Activated T-helper 17 cell treated with anti-CD3 and anti-CD28 coated beads, Interleukin-2, amount 50 U/mL, for 72 hours (primary cell): ENCODE data around the gene CPB2. TPM values are rescaled to one million over a fixed set of nuclear protein-coding genes. Genes with fewer than 3 reads are reported as not detected.

ENCODE experiments used
- ATAC-seq: fragments of 150-1000 bp; cut with Tn5 transposase; replicated peaks from 2 replicates; pipeline ENCODE4 v1.10.0; 2021; ENCODE audit warnings: mild to moderate bottlenecking, moderate library complexity
- H3K27ac Mint-ChIP-seq: one replicate; pipeline ENCODE4 v1.8.0; 2022; ENCODE audit warnings: mixed read lengths
- H3K27me3 Mint-ChIP-seq: one replicate; pipeline ENCODE4 v1.8.0; 2022; ENCODE audit warnings: mixed read lengths
- H3K36me3 Mint-ChIP-seq: one replicate; pipeline ENCODE4 v1.8.0; 2022; ENCODE audit warnings: low read depth, mild to moderate bottlenecking, mixed read lengths
- H3K4me1 Mint-ChIP-seq: one replicate; pipeline ENCODE4 v1.8.0; 2022; ENCODE audit warnings: mixed read lengths
- H3K4me3 Mint-ChIP-seq: one replicate; pipeline ENCODE4 v1.8.0; 2022; ENCODE audit warnings: mild to moderate bottlenecking, mixed read lengths
- H3K9me3 Mint-ChIP-seq: one replicate; pipeline ENCODE4 v1.8.0; 2022; ENCODE audit warnings: mixed read lengths
- total RNA-seq, 2 donors: library from RNA; stranded (reverse); gene quantifications; one replicate each; pipeline ENCODE4 v1.2.3, GENCODE V29; 2022

CPB2 gene, protein sequence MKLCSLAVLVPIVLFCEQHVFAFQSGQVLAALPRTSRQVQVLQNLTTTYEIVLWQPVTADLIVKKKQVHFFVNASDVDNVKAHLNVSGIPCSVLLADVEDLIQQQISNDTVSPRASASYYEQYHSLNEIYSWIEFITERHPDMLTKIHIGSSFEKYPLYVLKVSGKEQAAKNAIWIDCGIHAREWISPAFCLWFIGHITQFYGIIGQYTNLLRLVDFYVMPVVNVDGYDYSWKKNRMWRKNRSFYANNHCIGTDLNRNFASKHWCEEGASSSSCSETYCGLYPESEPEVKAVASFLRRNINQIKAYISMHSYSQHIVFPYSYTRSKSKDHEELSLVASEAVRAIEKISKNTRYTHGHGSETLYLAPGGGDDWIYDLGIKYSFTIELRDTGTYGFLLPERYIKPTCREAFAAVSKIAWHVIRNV
- total RNA-seq = not detected

GRCh38 chr13:46104868-46105267, at the start of gene CPB2:
CPB2 (minus strand) TSS chr13:46105033; CDS start chr13:46105009, 24 bp downstream.
- Mint-ChIP-seq H3K27ac (no peak within 1 kb of the TSS), H3K9me3 (no peaks in the 10 kb centered on the region), H3K36me3 (no peaks in the 10 kb centered on the region), H3K4me1 (peaks cover 7% of the 10 kb centered on the region), H3K4me3 (no peak within 1 kb of the TSS), H3K27me3 (peaks cover 7% of the 10 kb centered on the region)
- no peak for ATAC-seq

- Mint-ChIP-seq H3K9me3 (no peaks in the 10 kb centered on the region), H3K4me1 (peaks cover 52% of the 10 kb centered on the region), H3K27me3 (no peaks in the 10 kb centered on the region), H3K36me3 (peaks cover 100% of the 10 kb centered on the region), H3K4me3 (no peak overlapping the region), H3K27ac (peak overlapping the region; percentile 91)
- no peak for ATAC-seq
These were observed 49.4 kb upstream of the CPB2 start for GRCh38 chr13:46154136-46154801.

DNA sequence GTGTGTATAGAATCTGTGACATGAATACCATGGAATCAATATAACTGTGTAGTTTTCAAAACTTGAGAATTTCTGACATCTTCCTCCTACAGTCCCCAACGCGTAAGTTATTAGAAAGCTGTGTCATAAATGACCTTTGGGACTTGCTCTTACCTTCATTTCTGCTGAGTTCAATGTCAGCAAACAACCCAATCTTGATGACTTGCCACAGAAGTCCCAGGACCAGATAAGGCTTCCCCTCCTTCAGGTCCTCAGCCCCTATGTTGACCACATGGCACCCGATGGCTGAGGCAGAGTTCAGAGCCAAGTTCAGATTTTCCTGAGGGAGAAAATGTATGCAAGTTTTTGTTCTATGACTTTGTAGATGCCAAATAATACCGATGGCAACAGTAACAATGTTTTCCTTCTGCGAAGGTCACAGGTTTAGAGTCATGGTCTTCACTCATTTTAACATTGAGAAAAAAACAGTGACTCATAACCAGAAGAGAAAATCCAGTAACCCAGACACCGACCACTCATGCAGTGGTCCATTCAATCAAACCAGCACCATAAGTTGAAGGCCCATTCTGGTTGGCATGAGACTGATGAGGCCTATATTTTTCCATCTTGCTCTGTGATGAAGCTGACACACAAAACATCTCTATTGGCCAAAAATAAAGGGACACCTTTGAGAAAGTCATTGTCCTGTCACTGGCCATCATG, 47.9 kb upstream of the CPB2 start:
- ATAC-seq = peak; percentile 51

DNA sequence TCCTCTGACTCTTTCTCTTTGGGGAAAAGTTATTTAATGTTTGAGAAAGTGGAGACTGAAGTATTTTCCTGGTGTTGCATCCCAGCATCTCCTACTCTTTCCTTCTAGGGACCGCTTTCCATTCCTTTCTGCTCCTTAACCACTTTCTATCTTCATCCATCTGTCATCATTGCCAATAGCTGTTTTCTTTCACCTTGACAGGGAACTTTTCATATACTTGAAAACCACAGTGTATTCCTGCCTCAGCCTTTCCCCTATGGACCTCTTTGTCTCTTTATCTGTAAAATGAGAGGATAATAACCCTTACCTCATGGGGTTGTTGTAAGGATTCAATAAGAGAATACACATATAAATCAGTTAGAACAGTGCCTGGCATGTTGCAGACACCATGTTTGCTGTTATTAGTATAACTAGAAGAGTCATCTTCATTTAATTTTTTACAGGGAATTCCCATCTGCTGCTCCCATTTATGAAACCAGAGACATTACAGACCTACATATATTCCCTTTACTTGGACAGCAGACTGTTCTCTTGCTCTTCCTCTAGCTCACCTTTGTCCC, 45.4 kb upstream of the CPB2 start:
- Mint-ChIP-seq H3K4me1 (peaks cover 48% of the 10 kb centered on the region), H3K9me3 (no peaks in the 10 kb centered on the region), H3K27ac (peak overlapping the region; percentile 86), H3K4me3 (peak overlapping the region; percentile 31), H3K36me3 (peaks cover 100% of the 10 kb centered on the region), H3K27me3 (no peaks in the 10 kb centered on the region)
- ATAC-seq = peak; percentile 17

More for the DNA sequence above, 47.9 kb upstream of the CPB2 start:
- peak overlapping the region; percentile 91 for H3K27ac Mint-ChIP-seq
- peaks cover 100% of the 10 kb centered on the region for H3K36me3 Mint-ChIP-seq
- H3K9me3 Mint-ChIP-seq = no peaks in the 10 kb centered on the region
- peaks cover 46% of the 10 kb centered on the region for H3K4me1 Mint-ChIP-seq
- no peaks in the 10 kb centered on the region for H3K27me3 Mint-ChIP-seq
- peak overlapping the region; percentile 30 for H3K4me3 Mint-ChIP-seq

- H3K27me3 Mint-ChIP-seq = no peaks in the 10 kb centered on the region
- H3K36me3 Mint-ChIP-seq = peaks cover 100% of the 10 kb centered on the region
- H3K4me1 Mint-ChIP-seq = peaks cover 52% of the 10 kb centered on the region
- H3K4me3 Mint-ChIP-seq = peak overlapping the region; percentile 31
- no peaks in the 10 kb centered on the region for H3K9me3 Mint-ChIP-seq
- ATAC-seq = peak; percentile 92
- peak overlapping the region; percentile 86 for H3K27ac Mint-ChIP-seq
These were observed 44.7 kb upstream of the CPB2 start for GRCh38 chr13:46149272-46150133.

DNA sequence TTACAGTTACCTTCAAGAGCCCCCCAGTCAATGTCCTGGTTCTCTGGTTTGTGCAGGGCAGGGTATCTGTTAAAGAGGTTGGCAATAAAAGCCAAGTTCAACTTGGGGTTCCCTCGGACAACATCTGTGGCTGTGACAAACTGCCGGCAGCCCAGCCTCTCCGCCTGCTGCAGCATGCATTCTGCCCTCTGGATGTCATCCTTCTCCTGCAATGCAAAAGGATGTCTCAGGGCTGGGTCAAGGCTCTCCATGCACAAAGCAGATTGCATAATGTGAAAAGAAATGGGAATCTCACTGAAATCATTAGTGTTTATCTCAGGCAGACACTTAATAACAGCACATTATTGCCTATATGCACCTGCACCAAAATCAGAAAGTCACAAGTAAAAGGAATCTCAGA, 42.1 kb upstream of the CPB2 start:
- H3K4me1 Mint-ChIP-seq = peaks cover 29% of the 10 kb centered on the region
- no peak overlapping the region for H3K4me3 Mint-ChIP-seq
- H3K36me3 Mint-ChIP-seq = peaks cover 100% of the 10 kb centered on the region
- H3K27me3 Mint-ChIP-seq = no peaks in the 10 kb centered on the region
- H3K9me3 Mint-ChIP-seq = no peaks in the 10 kb centered on the region
- no peak for ATAC-seq
- H3K27ac Mint-ChIP-seq = no peak overlapping the region

DNA sequence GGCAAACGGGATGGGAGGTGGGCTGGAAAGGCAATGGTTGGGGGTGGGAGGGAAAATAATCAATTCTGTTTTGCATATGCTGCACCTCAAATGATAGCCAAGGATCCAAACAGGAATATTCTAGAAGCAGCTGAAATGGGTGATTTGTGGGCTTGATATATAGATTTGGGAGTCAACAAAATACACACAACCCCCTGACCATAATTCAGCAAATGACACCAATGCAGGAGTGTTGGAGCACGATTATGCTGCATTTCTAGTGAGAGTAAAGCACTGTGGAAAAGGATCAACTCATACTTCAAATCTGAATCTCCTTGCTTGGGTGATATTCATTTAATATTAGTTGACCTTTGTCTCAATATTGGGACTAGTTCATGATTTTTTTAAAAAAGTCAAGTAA, 41.1 kb upstream of the CPB2 start:
- no peaks in the 10 kb centered on the region for H3K9me3 Mint-ChIP-seq
- H3K36me3 Mint-ChIP-seq = peaks cover 100% of the 10 kb centered on the region
- H3K27me3 Mint-ChIP-seq = no peaks in the 10 kb centered on the region
- no peak for ATAC-seq
- peaks cover 28% of the 10 kb centered on the region for H3K4me1 Mint-ChIP-seq
- H3K4me3 Mint-ChIP-seq = no peak overlapping the region
- no peak overlapping the region for H3K27ac Mint-ChIP-seq

- ATAC-seq = no peak
- no peak overlapping the region for H3K4me3 Mint-ChIP-seq
- H3K27ac Mint-ChIP-seq = peak overlapping the region; percentile 64
- no peaks in the 10 kb centered on the region for H3K27me3 Mint-ChIP-seq
- peaks cover 100% of the 10 kb centered on the region for H3K36me3 Mint-ChIP-seq
- H3K9me3 Mint-ChIP-seq = no peaks in the 10 kb centered on the region
- peaks cover 24% of the 10 kb centered on the region for H3K4me1 Mint-ChIP-seq
These were observed 40.3 kb upstream of the CPB2 start for GRCh38 chr13:46145135-46145534.

- Mint-ChIP-seq H3K27ac (peak overlapping the region; percentile 50), H3K27me3 (no peaks in the 10 kb centered on the region), H3K36me3 (peaks cover 100% of the 10 kb centered on the region), H3K4me3 (no peak overlapping the region), H3K9me3 (no peaks in the 10 kb centered on the region), H3K4me1 (peaks cover 14% of the 10 kb centered on the region)
- ATAC-seq = no peak
These were observed 38.4 kb upstream of the CPB2 start for GRCh38 chr13:46143184-46143701.

- H3K9me3 Mint-ChIP-seq = no peaks in the 10 kb centered on the region
- H3K27me3 Mint-ChIP-seq = no peaks in the 10 kb centered on the region
- peak overlapping the region; percentile 50 for H3K27ac Mint-ChIP-seq
- peaks cover 100% of the 10 kb centered on the region for H3K36me3 Mint-ChIP-seq
- no peak overlapping the region for H3K4me3 Mint-ChIP-seq
- H3K4me1 Mint-ChIP-seq = peaks cover 18% of the 10 kb centered on the region
- no peak for ATAC-seq
These were observed 37.9 kb upstream of the CPB2 start for GRCh38 chr13:46142776-46143175.

GRCh38 chr13:46140044-46140443, 35.2 kb upstream of the CPB2 start:
- peaks cover 100% of the 10 kb centered on the region for H3K36me3 Mint-ChIP-seq

GRCh38 chr13:46137627-46138317, 32.9 kb upstream of the CPB2 start:
- H3K4me1 Mint-ChIP-seq = peaks cover 14% of the 10 kb centered on the region
- H3K27me3 Mint-ChIP-seq = no peaks in the 10 kb centered on the region
- H3K4me3 Mint-ChIP-seq = no peak overlapping the region
- H3K9me3 Mint-ChIP-seq = no peaks in the 10 kb centered on the region
- peak overlapping the region; percentile 78 for H3K27ac Mint-ChIP-seq
- no peak for ATAC-seq
- H3K36me3 Mint-ChIP-seq = peaks cover 100% of the 10 kb centered on the region

More at GRCh38 chr13:46140044-46140443, 35.2 kb upstream of the CPB2 start:
- no peak for ATAC-seq
- Mint-ChIP-seq H3K9me3 (no peaks in the 10 kb centered on the region), H3K27ac (peak overlapping the region; percentile 83), H3K4me3 (peak overlapping the region; percentile 21), H3K27me3 (no peaks in the 10 kb centered on the region), H3K4me1 (peaks cover 19% of the 10 kb centered on the region)

DNA sequence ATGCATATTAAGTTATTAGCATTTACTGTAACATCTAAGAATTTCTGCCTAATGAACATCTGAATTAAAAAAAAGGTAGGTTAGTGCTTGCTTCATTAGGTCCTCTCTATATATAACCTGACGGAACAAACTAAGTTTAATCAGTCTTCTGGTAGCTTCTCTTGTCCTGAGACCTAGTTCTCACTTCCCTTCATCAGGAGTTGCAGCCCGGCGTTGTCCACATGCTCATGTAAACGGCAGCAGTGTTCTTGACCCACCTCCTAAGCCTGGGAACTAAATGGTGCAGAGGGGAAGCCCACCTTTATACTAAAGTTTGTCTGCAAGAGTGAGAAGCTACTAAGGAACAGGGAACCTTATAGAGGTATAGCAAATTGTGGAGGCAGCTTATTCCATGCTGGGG, 31.9 kb upstream of the CPB2 start:
- no peaks in the 10 kb centered on the region for H3K9me3 Mint-ChIP-seq
- no peak for ATAC-seq

More for the DNA sequence above, 31.9 kb upstream of the CPB2 start:
- Mint-ChIP-seq H3K4me3 (no peak overlapping the region), H3K36me3 (peaks cover 100% of the 10 kb centered on the region), H3K27ac (peak overlapping the region; percentile 71), H3K27me3 (no peaks in the 10 kb centered on the region), H3K4me1 (peaks cover 14% of the 10 kb centered on the region)
